Hematopoietic multipotent progenitor cell treated with erythropoietin and hydrocortisone succinate and interleukin-3 and kit ligand, for 6 days (in vitro differentiated cells): ENCODE results near the gene AP3S2.
A peak's percentile ranks its signal among the peaks of the same experiment; 100 is the strongest.
"Not testable (repeated sequence)": the region's sequence is repeated elsewhere in the genome, so short reads cannot be mapped to it uniquely, and the experiment has no call there.

Source experiments
- DNase-seq: peaks from one replicate; pipeline ENCODE4 v3.0.0-alpha.2; 2015

Gene AP3S2

DNA sequence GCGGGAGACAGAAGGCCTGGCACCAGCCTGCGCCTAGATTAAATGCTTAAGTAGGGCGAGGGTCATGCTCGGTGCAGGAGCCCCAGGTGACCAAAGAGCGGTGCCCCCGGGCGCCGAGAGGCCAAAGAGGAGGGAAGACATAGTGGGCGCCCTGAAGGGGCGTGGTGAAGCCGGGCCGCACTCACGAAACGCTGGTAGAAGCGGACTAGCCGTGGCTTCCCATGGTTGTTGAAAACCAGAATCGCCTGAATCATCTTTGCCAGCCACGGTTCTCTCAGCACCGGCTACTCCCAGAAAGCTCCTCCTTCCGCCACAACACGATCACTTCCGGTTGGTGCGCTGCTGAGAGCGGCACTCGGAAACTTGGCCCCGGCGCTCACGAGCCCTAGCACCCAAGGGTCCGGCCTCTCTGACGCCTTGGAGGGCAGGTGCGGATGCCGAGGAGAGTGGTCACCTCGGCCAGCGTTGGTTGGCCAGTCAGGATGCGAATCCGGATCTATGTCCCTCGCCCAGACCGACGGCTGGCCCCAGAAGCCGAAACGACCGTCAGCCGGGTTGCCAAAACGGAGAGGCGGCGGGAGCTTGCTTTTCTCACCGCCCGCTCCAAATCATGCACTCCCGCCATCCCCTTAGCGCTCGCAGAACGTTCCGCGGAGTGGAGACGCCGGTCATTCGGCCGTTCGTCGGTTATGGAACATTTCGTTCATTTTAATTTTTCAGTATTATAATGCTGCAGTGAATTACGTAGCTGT, at the start of gene AP3S2:
Gene AP3S2 (minus strand): TSS at position 299 of the 752 bp plus-strand sequence. CDS start 45 bp downstream, at position 254.
- peak; percentile 97 for DNase-seq

- DNase-seq = no peak
Measured at GRCh38 chr15:89939910-89940309, 46.1 kb upstream of the AP3S2 start.

GRCh38 chr15:89939377-89939776, 45.6 kb upstream of the AP3S2 start:
- DNase-seq = not testable (repeated sequence)

- peak; percentile 23 for DNase-seq
Measured at GRCh38 chr15:89937365-89938350, 43.9 kb upstream of the AP3S2 start.

- no peak for DNase-seq
Measured at GRCh38 chr15:89936786-89937265, 43.0 kb upstream of the AP3S2 start.

DNA sequence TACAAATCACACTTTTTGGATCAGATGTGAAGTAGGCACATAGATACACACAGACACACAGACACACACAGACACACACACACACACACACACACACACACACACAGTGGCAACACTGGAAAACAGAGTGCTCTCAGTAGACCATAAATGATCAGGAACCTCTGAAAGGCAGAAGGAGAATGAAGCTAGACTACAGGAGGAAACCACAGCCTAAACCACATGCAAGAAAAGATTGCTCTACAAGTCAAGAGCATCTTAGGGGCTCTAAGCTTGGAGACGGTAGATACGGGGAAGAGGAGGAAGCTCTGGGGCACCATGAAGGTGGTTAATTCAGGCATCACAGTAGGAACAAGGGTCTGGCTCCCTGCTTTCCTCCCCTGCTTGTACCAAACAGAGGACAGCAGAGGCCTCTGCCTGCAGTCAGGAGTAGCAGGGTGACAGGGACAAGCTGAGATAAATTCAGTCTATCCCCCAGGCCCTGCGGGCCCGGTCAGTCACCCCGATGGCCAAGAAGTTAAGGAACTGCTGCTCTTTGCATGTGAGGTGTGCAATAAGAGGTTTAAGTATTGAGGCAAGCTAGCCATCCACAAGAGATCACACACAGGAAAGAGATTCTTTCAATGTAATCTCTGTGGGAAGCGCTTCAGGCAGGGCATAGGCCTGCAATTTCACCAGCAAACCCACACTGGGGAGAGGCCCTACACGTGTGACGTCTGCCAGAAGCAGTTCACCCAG, 42.4 kb upstream of the AP3S2 start:
- peak; percentile 60 for DNase-seq

GRCh38 chr15:89932880-89933279, 39.1 kb upstream of the AP3S2 start:
- no peak for DNase-seq

GRCh38 chr15:89928421-89928820, 34.6 kb upstream of the AP3S2 start:
- DNase-seq = no peak

DNA sequence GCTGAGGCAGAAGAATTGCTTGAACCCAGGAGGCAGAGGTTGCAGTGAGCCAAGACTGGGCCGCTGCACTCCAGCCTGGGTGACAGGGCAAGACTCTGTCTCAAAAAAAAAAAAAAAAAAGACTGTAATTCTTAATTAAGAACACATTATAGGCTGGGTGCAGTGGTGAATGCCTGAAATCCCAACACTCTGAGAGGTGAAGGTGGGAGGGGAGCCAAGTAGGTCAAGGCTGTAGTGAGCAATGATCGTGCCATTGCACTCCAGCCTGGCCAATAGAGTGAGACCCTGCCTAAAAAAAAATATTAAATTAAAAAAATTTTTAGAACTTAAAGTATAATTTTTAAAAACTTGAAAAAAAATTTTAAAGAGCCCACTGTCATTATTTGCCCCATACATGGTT, 32.4 kb upstream of the AP3S2 start:
- DNase-seq = no peak

DNA sequence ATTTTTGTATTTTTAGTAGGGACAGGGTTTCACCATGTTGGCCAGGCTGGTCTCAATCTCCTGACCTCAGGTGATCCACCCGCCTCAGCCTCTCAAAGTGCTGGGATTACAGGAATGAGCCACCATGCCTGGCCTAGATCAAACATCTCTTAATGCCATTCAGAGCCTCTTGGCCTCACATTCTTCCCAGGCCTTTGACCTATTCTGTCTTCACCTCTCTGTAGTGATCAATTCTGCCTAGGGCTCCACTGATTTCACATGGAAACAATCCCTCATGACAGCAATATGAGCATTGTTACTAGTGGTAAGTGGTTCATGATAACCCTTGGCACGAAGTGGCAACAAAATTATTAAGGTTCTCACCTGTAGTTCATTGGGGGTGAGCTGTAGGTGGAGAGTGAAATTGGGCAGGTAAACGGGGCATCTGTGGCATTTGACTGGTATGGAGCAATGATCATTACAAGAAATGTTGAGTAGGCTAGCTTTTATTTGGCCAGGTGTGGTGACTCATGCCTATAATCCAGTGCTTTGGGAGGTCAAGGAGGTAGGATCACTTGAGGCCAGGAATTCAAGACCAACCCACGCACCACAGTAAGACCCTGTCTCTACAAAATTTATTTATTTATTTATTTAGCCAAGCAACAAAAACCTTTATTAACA, 23.8 kb upstream of the AP3S2 start:
- no peak for DNase-seq

DNA sequence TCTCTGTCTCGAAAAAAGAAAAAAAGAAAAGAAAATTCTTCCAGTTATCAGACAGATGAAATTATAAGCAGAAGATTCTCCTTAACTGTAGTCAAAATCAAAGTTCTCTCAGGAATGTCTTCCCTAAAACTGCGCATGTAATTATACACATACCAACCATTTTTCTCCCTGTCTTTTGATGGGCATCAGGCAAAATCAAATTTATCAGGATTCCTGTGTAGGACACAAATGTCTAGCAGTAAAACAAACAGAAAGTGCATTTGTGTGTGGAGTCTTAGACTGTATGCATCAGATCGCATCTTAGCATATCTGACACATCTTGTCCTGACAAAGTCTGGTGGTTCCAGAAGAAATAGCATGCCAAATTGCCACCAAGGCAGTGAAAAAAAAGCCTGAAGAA, 22.9 kb upstream of the AP3S2 start:
- no peak for DNase-seq

DNA sequence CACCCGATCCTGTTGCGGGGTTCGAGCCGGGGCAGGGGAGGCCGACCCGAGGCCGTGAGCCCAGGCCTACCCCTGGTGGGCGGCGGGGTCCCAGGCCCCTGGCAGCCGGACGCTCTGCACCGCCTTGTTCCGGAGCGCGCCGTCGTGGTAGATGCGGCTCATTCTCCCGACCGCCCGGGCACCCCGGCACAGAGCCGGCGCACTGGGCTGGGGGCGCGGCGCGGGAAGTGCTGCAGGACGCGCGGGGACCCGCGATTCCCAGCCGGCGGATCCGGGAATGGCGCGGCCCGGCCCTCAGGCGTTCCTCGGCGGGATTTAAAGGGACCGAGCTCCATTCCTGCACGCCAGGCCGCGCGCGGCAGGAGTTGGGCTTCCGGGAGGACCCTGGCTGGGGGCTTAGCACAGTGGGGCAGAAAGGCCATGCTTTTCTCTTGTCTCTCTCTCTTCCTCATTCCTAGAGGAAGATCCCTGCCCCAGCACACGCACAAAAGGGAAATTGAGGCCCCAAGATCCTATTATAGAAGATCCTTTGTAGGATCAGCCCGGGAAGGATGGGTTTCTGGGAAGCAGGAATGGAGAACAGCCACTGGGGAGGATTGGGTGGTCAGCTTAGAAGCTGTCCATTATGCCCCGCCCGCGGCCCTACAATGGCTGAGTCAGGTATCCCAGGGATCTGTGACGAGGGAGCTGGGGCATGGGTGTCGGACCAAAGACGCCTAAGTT, 19.0 kb upstream of the AP3S2 start, which contains the start of gene ARPIN:
Gene ARPIN (minus strand): TSS at position 279 of the 723 bp plus-strand sequence. CDS start 117 bp downstream, at position 162.
- DNase-seq = peak; percentile 18

- no peak for DNase-seq
Measured at GRCh38 chr15:89912145-89912673, 18.4 kb upstream of the AP3S2 start.

DNA sequence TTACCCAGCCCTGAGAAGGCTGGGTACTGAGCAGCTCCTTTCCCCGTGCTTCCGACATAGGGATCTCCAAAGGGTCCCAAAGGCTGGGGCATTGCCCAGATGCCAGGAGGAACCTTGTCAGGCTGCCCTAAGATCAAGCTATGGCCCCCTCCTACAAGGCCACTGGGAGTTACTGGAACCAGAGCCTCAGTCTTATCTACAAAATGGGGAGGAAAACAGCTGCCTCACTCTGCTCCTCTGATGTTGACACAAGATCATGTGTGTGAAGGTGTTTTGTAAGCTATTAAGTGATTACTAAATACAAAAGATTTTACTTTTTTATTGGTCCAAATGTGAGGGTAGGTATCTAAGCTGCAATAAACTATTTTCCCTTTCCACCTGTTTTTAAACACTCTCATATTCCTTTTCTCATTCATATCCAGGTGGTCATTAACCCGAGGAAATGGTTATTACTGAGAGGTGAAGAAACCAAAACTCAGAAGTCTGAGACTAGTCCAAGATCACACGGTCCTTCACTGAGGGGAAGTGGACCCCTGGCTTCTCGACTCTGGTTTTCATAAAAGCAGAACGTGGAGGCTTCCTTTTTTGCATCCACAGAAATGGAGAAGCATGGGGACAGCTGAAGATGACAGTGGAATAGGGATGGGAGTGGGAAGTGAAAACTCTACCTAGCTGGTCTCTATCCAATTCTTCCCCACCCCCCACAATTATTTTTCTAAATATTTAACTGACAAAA, 17.3 kb upstream of the AP3S2 start:
- DNase-seq = peak; percentile 33

- DNase-seq = no peak
Measured at GRCh38 chr15:89909611-89910010, 15.8 kb upstream of the AP3S2 start.

GRCh38 chr15:89908226-89908625, 14.4 kb upstream of the AP3S2 start:
- DNase-seq = no peak

GRCh38 chr15:89907289-89907688, 13.5 kb upstream of the AP3S2 start:
- DNase-seq = no peak

DNA sequence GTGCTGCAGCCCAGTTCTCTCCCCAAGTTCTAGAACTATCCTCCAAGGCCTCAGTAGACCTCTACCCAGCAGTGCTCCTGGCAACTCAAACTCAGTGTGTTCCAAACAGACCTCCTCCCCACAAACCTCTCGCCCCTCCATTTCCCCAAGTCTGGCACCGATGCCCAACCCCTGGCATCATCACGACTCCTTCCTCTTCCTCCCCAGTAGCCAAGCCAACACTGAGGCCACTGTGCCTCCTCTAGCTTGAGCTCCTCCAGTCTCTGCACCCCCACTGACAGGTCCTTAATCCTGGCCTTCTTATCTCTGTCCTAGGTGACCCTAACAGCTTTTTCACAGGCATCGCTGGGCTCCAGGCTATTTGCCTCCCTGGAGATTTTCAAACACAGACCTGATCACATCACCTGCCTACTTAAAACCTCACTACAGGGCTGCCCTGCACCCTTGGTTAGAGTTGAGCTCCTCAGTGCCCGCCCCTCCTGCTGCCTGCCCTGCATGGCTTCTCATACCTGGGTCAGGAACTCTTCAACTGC, 12.1 kb upstream of the AP3S2 start:
- no peak for DNase-seq

DNA sequence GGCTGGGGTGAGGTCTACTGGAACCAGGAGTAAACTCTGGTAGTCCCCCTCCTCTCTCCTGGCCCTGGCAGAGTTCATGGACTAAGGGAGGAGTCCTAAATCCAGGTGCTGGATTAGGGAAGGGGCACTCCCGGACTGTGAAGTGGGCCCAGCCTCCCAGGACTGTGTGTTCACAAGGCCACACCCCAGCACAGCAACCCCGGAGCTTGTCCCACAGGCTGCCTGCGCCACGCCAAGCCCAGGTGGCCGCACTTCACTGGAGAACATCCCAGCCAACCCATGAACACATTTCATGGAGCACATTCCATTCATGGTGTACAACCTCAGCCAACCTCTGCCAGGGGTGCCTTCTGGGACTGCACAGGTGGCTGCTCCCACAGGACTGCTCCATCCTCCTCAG, 10.7 kb upstream of the AP3S2 start:
- DNase-seq = no peak

- DNase-seq = no peak
Measured at GRCh38 chr15:89903858-89904130, 10.0 kb upstream of the AP3S2 start.
